ENCODE results near the gene EEIG1. TPM values are rescaled to one million over a fixed set of nuclear protein-coding genes. Genes with fewer than 3 reads are reported as not detected.

Gene EEIG1
- total and polyA plus RNA-seq, 10 of the 15 experiments (the other 5 are each of a cell fraction or from before 2014, with no cell fraction given): 1.2 to 75.9 (median 9.0) TPM

GRCh38 chr9:127959841-127960409 lies 20.9 kb downstream of the EEIG1 start (continued):
- TF ChIP-seq NKRF (conservative IDR thresholded peaks at IDR 0.05): no peak

GRCh38 chr9:127959398-127959797 lies 21.4 kb downstream of the EEIG1 start:
- Histone ChIP-seq H4K20me1 (ENCODE audit: control insufficient read depth, insufficient read depth) (0 out of 2 replicates have a peak, but pooled peaks cover 3% of the 10 kb centered on the region), H3K9ac (ENCODE audit: control insufficient read depth, insufficient read depth, low read length) (no peak overlapping the region), H3K79me2 (ENCODE audit: control insufficient read depth, insufficient read depth, low read length) (peaks cover 3% of the 10 kb centered on the region), H3K27ac (ENCODE audit: control insufficient read depth, insufficient read depth) (no peak overlapping the region), H2AFZ (ENCODE audit: control insufficient read depth, low read depth, low read length) (no peak overlapping the region), H3K9me3 (replicated peaks; ENCODE audit: control insufficient read depth, insufficient read depth, low read length) (no peaks in the 10 kb centered on the region), H3K4me3 (no peak overlapping the region), H3K4me2 (ENCODE audit: control insufficient read depth, insufficient read depth) (no peak overlapping the region), H3K36me3 (ENCODE audit: control insufficient read depth in 2 of 2, insufficient read depth in 2 of 2, low read length in 1 of 2) (no peaks in the 10 kb centered on the region; a peak in 2 of 4 replicates), H3K27me3 (replicated peaks in 1 of 2; ENCODE audit: control insufficient read depth in 2 of 2, insufficient read depth in 2 of 2, low read length in 1 of 2) (no peaks in the 10 kb centered on the region), H3K4me1 (ENCODE audit: control insufficient read depth, insufficient read depth, low read length) (peaks cover 18% of the 10 kb centered on the region)
- intact Hi-C loops (cut with micrococcal nuclease; ENCODE audit: unreplicated experiment) (no loop called here), in situ Hi-C loops (cut with MboI) (no loop called here)
- no peak for ATAC-seq
- ChIA-PET CTCF (interaction anchor here (1.1 to 13.8 kb wide), 2 partner anchors 17 to 73 kb away, joined by 5 to 332 read pairs; no protein-coding TSS in a partner anchor), SMC1A (ENCODE audit: uncharacterized antibody, unreplicated experiment) (interaction anchor here (6.7 kb wide), 1 partner anchor 73 kb away, joined by 96 read pairs; no protein-coding TSS in a partner anchor), RAD21 (ENCODE audit: unreplicated experiment) (interaction anchor here (1.0 kb wide), 1 partner anchor 75 kb away, joined by 4 read pairs; no protein-coding TSS in a partner anchor), POLR2A (no interaction called here)
- 95% methylated on average over 4 of the region's 4 CpGs for WGBS (ENCODE audit: insufficient coverage, insufficient replicate concordance, low lambda C conversion rate, missing lambda C conversion rate)
- BruUV-seq (replicated peaks): TSS peak; percentile 36
- FAIRE-seq: no peak
- no peak for DNase-seq (ENCODE audit: low read depth, low spot score)
- TF ChIP-seq ZNF622 (IDR thresholded peaks at IDR 0.05) (no peak), USF1 (IDR thresholded peaks at IDR 0.05; ENCODE audit: borderline replicate concordance, extremely low read length, insufficient read depth, low read depth, low read length) (no peak), PKNOX1 (IDR thresholded peaks at IDR 0.05) (no peak), HSF1 (IDR thresholded peaks at IDR 0.05; ENCODE audit: low read depth, low read length) (no peak), SP1 (IDR thresholded peaks at IDR 0.05; ENCODE audit: low read depth, low read length) (no peak), TCF7 (IDR thresholded peaks at IDR 0.05; ENCODE audit: borderline replicate concordance) (no peak), ELK1 (IDR thresholded peaks at IDR 0.05; ENCODE audit: low read depth, low read length) (no peak), EZH2 (IDR thresholded peaks at IDR 0.05; ENCODE audit: borderline replicate concordance, control insufficient read depth, low read depth, low read length) (no peak), KDM1A (IDR thresholded peaks at IDR 0.05; ENCODE audit: borderline replicate concordance) (no peak), ASH2L (IDR thresholded peaks at IDR 0.05; ENCODE audit: borderline replicate concordance, low read depth) (no peak), NFIC (IDR thresholded peaks at IDR 0.05; ENCODE audit: low read depth, low read length) (no peak)
